NOMO-1 (cell line): ENCODE data around the gene SLC11A1.

Experiments
- DNase-seq, 2 experiments: peaks; one replicate each; lab custom pipeline; 2025; ENCODE audit not compliant: unreplicated experiment in 2 of 2; lab: John Stamatoyannopoulos, UW

SLC11A1 gene

GRCh38 chr2:218381916-218382366 is at the start of gene SLC11A1:
Gene SLC11A1, plus strand, starts transcription at chr2:218382273. Its CDS starts 96 bp downstream, at chr2:218382369.
- peak; percentile 43 to 49 for DNase-seq

GRCh38 chr2:218332288-218332687 is 49.8 kb upstream of the SLC11A1 start:
- DNase-seq: no peak

- peak; percentile 86 to 93 for DNase-seq
Measured at GRCh38 chr2:218332920-218333645, 49.0 kb upstream of the SLC11A1 start.

- DNase-seq: no peak
Measured at GRCh38 chr2:218334531-218334930, 47.5 kb upstream of the SLC11A1 start.

- no peak for DNase-seq
Measured at GRCh38 chr2:218340656-218341055, 41.4 kb upstream of the SLC11A1 start.

- DNase-seq: no peak
Measured at GRCh38 chr2:218341381-218341780, 40.7 kb upstream of the SLC11A1 start.

- DNase-seq: no peak
Measured at GRCh38 chr2:218342837-218343236, 39.2 kb upstream of the SLC11A1 start.

GRCh38 chr2:218343591-218343990 is 38.5 kb upstream of the SLC11A1 start:
- no peak for DNase-seq

- DNase-seq: no peak
Measured at GRCh38 chr2:218344090-218344754, 37.9 kb upstream of the SLC11A1 start.

- no peak for DNase-seq
Measured at GRCh38 chr2:218344755-218345417, 37.2 kb upstream of the SLC11A1 start.

GRCh38 chr2:218345491-218346236 is 36.4 kb upstream of the SLC11A1 start:
- DNase-seq: no peak

GRCh38 chr2:218347172-218347571 is 34.9 kb upstream of the SLC11A1 start:
- DNase-seq: no peak

- no peak for DNase-seq
Measured at GRCh38 chr2:218354045-218354444, 28.0 kb upstream of the SLC11A1 start.

GRCh38 chr2:218354850-218355443 is 27.1 kb upstream of the SLC11A1 start:
- no peak for DNase-seq

GRCh38 chr2:218357236-218358177 is 24.6 kb upstream of the SLC11A1 start:
- no peak for DNase-seq

- DNase-seq: no peak
Measured at GRCh38 chr2:218360453-218360852, 21.6 kb upstream of the SLC11A1 start.

- no peak for DNase-seq
Measured at GRCh38 chr2:218362606-218363005, 19.5 kb upstream of the SLC11A1 start.

- DNase-seq: peak in 1 of 2 experiments; percentile 28
Measured at GRCh38 chr2:218363736-218364135, 18.3 kb upstream of the SLC11A1 start.

- no peak for DNase-seq
Measured at GRCh38 chr2:218364196-218364595, 17.9 kb upstream of the SLC11A1 start.
